ENCODE results near the gene FBXL12.

DNA sequence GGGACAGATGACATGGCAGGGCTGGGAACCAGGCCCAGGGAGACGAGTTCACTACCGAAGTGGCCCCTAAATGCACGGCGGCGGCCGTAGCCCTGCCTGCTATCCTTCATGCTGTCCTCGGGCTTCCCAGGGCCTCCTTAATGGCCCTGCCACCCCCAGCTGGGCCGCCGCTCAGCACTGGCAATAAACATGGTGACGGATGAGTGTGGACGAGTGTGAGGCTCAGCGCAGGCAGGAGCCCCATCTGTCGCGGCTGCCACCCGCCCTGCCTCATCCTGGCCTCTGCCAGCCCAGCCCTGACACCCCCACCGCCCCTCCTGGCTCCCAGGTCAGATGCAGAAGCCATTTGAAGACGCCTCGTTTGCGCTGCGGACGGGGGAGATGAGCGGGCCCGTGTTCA lies 29.9 kb upstream of the FBXL12 start:
- TF ChIP-seq, protein P1, sequence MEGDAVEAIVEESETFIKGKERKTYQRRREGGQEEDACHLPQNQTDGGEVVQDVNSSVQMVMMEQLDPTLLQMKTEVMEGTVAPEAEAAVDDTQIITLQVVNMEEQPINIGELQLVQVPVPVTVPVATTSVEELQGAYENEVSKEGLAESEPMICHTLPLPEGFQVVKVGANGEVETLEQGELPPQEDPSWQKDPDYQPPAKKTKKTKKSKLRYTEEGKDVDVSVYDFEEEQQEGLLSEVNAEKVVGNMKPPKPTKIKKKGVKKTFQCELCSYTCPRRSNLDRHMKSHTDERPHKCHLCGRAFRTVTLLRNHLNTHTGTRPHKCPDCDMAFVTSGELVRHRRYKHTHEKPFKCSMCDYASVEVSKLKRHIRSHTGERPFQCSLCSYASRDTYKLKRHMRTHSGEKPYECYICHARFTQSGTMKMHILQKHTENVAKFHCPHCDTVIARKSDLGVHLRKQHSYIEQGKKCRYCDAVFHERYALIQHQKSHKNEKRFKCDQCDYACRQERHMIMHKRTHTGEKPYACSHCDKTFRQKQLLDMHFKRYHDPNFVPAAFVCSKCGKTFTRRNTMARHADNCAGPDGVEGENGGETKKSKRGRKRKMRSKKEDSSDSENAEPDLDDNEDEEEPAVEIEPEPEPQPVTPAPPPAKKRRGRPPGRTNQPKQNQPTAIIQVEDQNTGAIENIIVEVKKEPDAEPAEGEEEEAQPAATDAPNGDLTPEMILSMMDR (IDR thresholded peaks at IDR 0.05; ENCODE audit: low read depth, low read length, missing input control): no peak
- TF ChIP-seq GABPA (IDR thresholded peaks at IDR 0.05 in 1 of 2, conservative IDR thresholded peaks at IDR 0.05 in 1 of 2) (no peak), HNF4A (conservative IDR thresholded peaks at IDR 0.05) (no peak), YY1 (IDR thresholded peaks at IDR 0.05) (no peak), RAD21 (IDR thresholded peaks at IDR 0.05) (no peak), FOXA1 (IDR thresholded peaks at IDR 0.05) (no peak), JUND (IDR thresholded peaks at IDR 0.05) (no peak), RXRA (IDR thresholded peaks at IDR 0.05) (no peak)
- TF ChIP-seq, protein P2, sequence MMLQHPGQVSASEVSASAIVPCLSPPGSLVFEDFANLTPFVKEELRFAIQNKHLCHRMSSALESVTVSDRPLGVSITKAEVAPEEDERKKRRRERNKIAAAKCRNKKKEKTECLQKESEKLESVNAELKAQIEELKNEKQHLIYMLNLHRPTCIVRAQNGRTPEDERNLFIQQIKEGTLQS (IDR thresholded peaks at IDR 0.05): no peak
- TF ChIP-seq, protein P3, sequence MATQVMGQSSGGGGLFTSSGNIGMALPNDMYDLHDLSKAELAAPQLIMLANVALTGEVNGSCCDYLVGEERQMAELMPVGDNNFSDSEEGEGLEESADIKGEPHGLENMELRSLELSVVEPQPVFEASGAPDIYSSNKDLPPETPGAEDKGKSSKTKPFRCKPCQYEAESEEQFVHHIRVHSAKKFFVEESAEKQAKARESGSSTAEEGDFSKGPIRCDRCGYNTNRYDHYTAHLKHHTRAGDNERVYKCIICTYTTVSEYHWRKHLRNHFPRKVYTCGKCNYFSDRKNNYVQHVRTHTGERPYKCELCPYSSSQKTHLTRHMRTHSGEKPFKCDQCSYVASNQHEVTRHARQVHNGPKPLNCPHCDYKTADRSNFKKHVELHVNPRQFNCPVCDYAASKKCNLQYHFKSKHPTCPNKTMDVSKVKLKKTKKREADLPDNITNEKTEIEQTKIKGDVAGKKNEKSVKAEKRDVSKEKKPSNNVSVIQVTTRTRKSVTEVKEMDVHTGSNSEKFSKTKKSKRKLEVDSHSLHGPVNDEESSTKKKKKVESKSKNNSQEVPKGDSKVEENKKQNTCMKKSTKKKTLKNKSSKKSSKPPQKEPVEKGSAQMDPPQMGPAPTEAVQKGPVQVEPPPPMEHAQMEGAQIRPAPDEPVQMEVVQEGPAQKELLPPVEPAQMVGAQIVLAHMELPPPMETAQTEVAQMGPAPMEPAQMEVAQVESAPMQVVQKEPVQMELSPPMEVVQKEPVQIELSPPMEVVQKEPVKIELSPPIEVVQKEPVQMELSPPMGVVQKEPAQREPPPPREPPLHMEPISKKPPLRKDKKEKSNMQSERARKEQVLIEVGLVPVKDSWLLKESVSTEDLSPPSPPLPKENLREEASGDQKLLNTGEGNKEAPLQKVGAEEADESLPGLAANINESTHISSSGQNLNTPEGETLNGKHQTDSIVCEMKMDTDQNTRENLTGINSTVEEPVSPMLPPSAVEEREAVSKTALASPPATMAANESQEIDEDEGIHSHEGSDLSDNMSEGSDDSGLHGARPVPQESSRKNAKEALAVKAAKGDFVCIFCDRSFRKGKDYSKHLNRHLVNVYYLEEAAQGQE (IDR thresholded peaks at IDR 0.05): no peak
- TF ChIP-seq, protein P4, sequence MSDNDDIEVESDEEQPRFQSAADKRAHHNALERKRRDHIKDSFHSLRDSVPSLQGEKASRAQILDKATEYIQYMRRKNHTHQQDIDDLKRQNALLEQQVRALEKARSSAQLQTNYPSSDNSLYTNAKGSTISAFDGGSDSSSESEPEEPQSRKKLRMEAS (IDR thresholded peaks at IDR 0.05): no peak

All from liver (tissue), 3 donors.